Endometrium (tissue), 2 donors: ENCODE measurements around the gene GPN1.
"Not testable (repeated sequence)": the region's sequence is repeated elsewhere in the genome, so short reads cannot be mapped to it uniquely, and the experiment has no call there.

Source experiments
- FAIRE-seq: peaks from 2 replicates; lab custom pipeline; 2012; peaks lifted over from hg19 to GRCh38; lab: Jason Lieb, UNC
- donor health status: control.
- donor health status: control.

GPN1 gene

DNA sequence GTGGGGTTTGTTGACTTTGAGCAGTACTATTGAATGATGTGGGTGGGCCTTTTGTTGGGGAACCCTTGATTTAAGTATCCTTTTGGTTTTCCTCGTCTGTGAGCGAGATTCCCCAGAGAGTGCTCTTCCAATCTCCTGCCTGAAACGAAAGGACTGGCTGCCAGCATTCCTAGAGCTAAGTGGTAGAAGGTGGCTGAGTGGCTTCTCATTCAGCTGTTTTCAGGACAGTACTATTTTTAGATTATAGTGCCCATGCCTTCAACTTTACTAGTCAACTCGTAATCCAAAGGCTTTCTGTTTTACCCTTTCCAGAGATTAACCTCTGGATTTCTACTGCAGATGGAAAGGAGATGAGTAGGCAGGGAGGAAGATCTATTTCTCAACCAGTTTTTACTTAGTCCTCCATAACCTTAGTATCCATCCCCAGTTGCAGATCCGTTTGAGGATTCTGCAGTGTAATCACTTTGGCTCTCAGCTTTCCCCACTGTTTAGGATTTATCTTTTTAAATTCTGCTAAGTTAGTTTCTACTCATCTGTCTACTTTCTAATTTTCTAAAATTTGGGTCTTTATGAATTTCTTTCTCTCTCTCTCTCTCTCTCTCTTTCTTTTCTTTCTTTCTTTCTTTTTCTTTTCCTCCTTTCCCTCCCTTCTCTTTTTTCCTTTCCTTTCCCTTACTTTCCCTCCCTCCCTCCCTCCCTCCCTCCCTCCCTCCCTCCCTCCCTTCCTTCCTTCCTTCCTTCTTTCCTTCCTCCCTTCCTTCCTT is 44.1 kb downstream of the GPN1 start:
- no peak for FAIRE-seq

DNA sequence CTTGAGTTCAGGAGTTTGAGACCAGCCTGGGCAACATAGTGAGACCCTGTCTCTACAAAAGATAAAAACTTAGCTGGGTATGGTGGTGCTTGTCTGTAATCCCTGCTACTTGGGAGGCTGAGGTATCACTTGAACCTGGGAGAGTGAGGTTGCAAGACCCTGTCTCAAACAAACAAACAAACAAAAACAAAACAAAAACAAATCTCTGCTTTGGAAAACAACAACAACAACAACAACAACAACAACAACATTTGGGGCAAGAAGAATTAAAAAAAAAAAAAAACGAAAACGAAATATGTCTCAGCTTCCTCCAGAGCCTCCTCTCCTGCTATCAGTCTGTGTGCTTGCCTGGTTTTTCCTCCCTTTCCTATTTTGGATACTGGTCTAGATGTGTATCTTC is 51.7 kb downstream of the GPN1 start:
- no peak for FAIRE-seq

DNA sequence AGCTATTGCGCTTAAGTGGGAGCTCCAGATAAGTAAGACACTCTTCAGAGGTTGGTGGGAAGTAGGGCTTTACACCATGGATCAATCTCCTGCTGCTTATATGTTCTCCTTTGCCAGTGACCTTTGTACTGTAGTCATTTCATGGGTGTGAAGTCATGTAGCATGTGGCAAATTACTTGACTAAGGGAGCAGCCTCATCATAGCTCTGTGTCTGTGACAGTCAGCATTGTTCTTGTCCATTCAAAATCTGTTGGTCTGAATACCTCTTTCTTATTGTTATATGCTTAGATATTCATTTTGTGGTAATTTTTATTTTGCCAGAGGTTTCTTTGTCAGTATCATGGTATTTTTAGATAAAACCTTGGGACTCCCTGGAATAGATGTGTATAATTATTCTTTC is 53.0 kb downstream of the GPN1 start:
- FAIRE-seq, result no peak

DNA sequence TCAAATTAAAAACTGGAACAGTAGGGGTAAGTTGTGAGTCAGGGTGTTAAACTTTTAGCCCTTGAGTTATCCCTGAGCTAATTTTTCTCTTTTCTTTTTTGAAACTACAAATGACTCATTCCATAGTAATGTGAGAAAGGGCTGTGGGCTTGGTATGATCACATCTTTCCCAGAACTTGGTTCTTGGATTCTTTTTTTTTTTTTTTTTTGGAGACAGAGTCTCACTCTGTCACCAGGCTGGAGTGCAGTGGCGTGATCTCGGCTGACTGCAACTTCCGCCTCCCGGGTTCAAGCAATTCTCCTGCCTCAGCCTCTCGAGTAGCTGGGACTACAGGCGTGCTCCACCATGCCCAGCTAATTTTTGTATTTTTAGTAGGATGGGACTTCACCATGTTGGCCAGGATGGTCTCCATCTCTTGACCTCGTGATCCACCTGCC is 53.5 kb downstream of the GPN1 start:
- FAIRE-seq, result not testable (repeated sequence)

DNA sequence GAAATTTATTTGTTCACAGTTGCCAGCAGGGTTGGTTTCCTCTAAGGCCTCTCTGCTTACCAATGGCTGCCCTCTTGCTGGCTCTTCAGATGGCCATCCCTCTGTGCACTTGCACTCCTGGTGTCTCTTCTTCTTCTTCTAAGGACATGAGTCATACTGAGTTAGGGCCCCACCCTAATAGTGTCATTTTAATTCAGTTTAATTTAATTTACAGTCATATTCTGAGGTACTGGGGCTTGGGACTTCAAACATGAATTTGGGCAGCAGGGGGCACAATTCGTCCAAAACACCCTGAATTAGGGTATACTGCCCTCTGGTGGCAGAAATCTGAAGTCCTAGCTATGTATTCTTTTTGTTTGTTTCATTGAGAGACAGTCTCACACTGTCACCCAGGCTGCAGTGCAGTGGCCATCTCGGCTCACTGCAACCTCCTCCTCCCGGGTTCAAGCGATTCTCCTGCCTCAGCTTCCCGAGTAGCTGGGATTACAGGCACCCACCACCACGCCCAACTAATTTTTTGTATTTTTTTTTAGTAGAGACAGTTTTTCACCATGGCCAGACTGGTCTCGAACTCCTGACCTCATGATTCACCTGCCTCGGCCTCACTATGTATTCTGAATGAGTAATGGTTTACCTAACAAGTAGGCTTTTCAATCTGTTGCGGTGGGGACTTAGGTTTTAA is 54.7 kb downstream of the GPN1 start:
- no peak for FAIRE-seq

DNA sequence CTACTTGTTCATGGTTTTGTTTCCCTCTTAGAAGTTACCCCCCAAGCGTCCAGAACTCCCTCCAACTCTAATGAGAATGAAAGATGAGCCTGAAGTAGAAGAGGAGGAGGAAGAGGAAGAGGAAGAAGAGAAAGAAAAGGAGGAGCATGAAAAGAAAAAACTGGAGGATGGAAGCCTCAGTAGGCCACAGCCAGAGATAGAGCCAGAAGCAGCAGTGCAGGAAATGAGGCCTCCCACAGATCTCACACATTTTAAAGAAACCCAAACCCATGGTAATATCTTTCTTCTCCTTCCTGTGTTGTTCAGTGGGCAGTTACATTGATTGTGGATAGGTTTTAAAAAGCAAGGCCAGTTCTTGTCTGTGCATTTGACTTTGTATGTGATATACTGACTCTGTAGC is 56.2 kb downstream of the GPN1 start:
- FAIRE-seq, result not testable (repeated sequence)

DNA sequence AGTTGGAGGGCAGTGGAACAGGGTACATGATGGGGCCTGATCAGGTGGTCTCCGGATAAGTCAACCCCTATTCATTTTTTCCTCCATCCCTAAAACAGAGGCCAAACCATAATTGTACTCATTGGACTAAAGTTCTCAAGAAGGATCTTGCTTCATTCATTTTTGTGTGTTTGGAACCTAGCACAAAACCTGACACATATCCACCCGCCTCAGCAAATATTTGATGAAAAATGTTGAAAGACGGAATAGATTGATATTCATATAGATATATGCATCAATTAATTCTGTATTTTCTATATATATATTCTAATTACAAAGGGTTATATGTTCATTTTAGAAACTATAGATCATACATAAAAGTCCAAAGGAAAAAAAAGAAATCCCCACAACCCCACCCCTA is 56.7 kb downstream of the GPN1 start:
- FAIRE-seq, result no peak

DNA sequence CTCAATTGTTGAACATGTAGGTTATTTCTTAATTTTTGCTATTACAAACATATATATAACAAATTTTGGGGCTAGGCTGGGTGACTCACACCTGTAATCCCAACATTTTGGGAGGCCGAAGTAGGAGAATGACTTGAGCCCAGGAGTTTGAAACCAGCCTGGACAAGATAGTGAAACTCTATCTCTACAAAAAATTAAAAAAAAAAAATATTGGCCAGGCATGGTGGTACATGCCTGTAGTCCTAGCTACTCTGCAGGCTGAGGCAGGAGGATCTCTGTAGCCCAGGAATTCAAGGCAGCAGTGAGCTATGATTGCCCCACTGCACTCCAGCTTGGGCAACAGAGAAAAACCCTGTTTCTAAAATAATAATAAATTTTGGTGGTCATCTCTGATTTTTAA is 58.4 kb downstream of the GPN1 start:
- FAIRE-seq, result no peak

DNA sequence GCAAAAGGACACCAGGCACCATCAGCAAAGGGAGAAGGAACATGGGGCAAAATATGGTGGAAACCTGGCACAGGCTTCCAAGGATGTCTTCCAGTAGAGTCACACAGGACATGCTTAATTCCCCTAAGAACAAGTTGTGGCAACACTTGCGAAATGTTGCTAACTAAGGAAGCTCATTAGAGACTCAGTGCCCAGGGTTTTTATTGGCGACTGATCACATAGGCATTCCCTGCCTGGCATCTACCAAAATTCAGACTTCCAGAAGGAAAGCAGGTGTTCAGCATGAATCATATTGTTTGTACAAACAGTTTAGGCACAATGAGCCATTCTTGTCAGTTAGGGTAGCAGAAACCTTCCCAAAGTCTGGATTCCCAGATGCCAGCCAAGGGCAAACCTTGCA is 60.6 kb downstream of the GPN1 start:
- FAIRE-seq, result no peak

DNA sequence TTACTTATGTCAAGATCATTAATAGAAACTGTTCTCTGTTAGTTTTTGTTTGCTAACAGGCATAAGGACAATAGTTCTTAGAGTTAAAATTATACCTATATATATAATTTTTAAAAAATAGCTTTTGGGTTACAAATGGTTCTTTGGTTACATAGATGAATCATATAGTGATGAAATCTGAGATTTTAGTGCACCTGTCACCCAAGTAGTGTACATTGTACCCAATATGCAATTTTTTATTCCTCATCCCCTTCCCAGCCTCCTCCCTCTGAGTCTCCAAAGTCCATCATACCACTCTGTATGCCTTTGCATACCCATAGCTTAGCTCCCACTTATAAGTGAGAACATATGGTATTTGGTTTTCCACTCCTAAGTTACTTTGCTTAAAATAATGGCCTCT is 61.2 kb downstream of the GPN1 start:
- no peak for FAIRE-seq

DNA sequence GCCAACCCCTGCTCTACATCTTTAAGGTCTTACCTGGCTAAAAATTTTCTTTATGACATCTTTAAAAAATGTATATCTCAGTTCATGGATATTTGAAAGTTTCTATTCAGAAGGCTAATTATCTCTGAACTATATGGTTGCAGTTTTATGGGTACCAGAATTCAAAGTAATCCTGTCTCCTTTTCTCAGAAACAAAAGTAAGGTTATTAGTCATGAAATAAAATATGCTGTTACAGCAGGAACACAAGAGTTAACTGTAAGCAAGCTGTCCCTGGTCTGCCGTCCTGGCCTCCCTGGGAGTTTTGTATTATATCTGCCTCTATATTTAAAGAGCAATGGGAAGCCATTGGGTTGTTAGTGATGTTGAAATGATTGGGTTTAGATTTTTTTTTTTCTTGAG is 68.8 kb downstream of the GPN1 start:
- FAIRE-seq, result no peak
